ACC112 (cell line): Measurements from ENCODE around the gene LPP.

ENCODE experiments used
- H2AFZ ChIP-seq: fragments of 200-600 bp; sonication (generic); one replicate; pipeline ENCODE4 v1.6.0; 2017; ENCODE audit warnings: antibody characterized with exemption, low read length; ENCODE audit not compliant: unreplicated experiment
- H3K27ac ChIP-seq: fragments of 200-600 bp; sonication (generic); 2 replicates; pipeline ENCODE4 v1.5.1; 2014; ENCODE audit warnings: low read depth, mild to moderate bottlenecking, antibody characterized with exemption, low read length, moderate library complexity
- H3K27me3 ChIP-seq: fragments of 200-600 bp; sonication (generic); 2 replicates; pipeline ENCODE4 v1.6.1; 2014; ENCODE audit warnings: mild to moderate bottlenecking, antibody characterized with exemption, low read length, moderate library complexity, mixed read lengths; ENCODE audit not compliant: insufficient read depth
- H3K36me3 ChIP-seq: fragments of 200-600 bp; sonication (generic); 2 replicates; pipeline ENCODE4 v1.6.1; 2016; ENCODE audit warnings: mild to moderate bottlenecking, antibody characterized with exemption, low read length, moderate library complexity, mixed read lengths; ENCODE audit not compliant: insufficient read depth
- H3K4me1 ChIP-seq: fragments of 200-600 bp; sonication (generic); one replicate; pipeline ENCODE4 v1.6.1; 2016; ENCODE audit warnings: low read length, mixed read lengths; ENCODE audit not compliant: insufficient read depth, unreplicated experiment, control insufficient read depth
- H3K4me3 ChIP-seq: fragments of 200-600 bp; sonication (generic); 2 replicates; pipeline ENCODE4 v1.5.1; 2014; ENCODE audit warnings: mild to moderate bottlenecking, low read depth, low read length
- H3K79me2 ChIP-seq: fragments of 200-600 bp; sonication (generic); one replicate; pipeline ENCODE4 v1.6.0; 2016; ENCODE audit warnings: low read length; ENCODE audit not compliant: control insufficient read depth, unreplicated experiment, insufficient read depth

The LPP gene

GRCh38 chr3:188841906-188842305, 687.9 kb downstream of the LPP start:
- no peak overlapping the region for H2AFZ ChIP-seq
- H3K27me3 ChIP-seq: no peaks in the 10 kb centered on the region
- no peak overlapping the region for H3K4me3 ChIP-seq
- H3K79me2 ChIP-seq: no peaks in the 10 kb centered on the region
- H3K27ac ChIP-seq: no peak overlapping the region
- H3K36me3 ChIP-seq: no peaks in the 10 kb centered on the region; the same call in 1 of the 2 replicates
- H3K4me1 ChIP-seq: peaks cover 20% of the 10 kb centered on the region

GRCh38 chr3:188842639-188843038, 688.7 kb downstream of the LPP start:
- no peak overlapping the region for H2AFZ ChIP-seq
- no peaks in the 10 kb centered on the region for H3K79me2 ChIP-seq
- H3K4me1 ChIP-seq: peaks cover 20% of the 10 kb centered on the region
- H3K27me3 ChIP-seq: no peaks in the 10 kb centered on the region
- H3K4me3 ChIP-seq: no peak overlapping the region
- no peaks in the 10 kb centered on the region for H3K36me3 ChIP-seq
- H3K27ac ChIP-seq: peak overlapping the region; percentile 15; the same call in 1 of the 2 replicates

- H3K4me1 ChIP-seq: peaks cover 20% of the 10 kb centered on the region
- H3K36me3 ChIP-seq: no peaks in the 10 kb centered on the region
- H2AFZ ChIP-seq: no peak overlapping the region
- H3K79me2 ChIP-seq: no peaks in the 10 kb centered on the region
- no peak overlapping the region for H3K27ac ChIP-seq
- no peak overlapping the region for H3K4me3 ChIP-seq
- no peaks in the 10 kb centered on the region for H3K27me3 ChIP-seq
Measured at GRCh38 chr3:188844096-188844495, 690.1 kb downstream of the LPP start.

GRCh38 chr3:188845514-188845913, 691.6 kb downstream of the LPP start:
- peaks cover 20% of the 10 kb centered on the region for H3K4me1 ChIP-seq
- no peak overlapping the region for H3K27ac ChIP-seq
- no peaks in the 10 kb centered on the region for H3K79me2 ChIP-seq
- no peaks in the 10 kb centered on the region for H3K36me3 ChIP-seq
- H3K4me3 ChIP-seq: no peak overlapping the region
- H2AFZ ChIP-seq: no peak overlapping the region
- H3K27me3 ChIP-seq: no peaks in the 10 kb centered on the region

- Histone ChIP-seq H3K27ac (no peak overlapping the region), H2AFZ (no peak overlapping the region), H3K27me3 (no peaks in the 10 kb centered on the region), H3K36me3 (no peaks in the 10 kb centered on the region), H3K4me1 (peaks cover 11% of the 10 kb centered on the region), H3K79me2 (no peaks in the 10 kb centered on the region), H3K4me3 (no peak overlapping the region)
Measured at GRCh38 chr3:188848947-188849346, 695.0 kb downstream of the LPP start.

- Histone ChIP-seq H3K4me1 (peaks cover 23% of the 10 kb centered on the region), H2AFZ (peak overlapping the region; percentile 1), H3K36me3 (no peaks in the 10 kb centered on the region), H3K27me3 (no peaks in the 10 kb centered on the region), H3K27ac (peak overlapping the region; percentile 85), H3K4me3 (peak overlapping the region; percentile 19; the same call in 1 of the 2 replicates), H3K79me2 (no peaks in the 10 kb centered on the region)
Measured at GRCh38 chr3:188853856-188854771, 700.2 kb downstream of the LPP start.

GRCh38 chr3:188854772-188855149, 700.8 kb downstream of the LPP start:
- H3K79me2 ChIP-seq: no peaks in the 10 kb centered on the region
- H3K4me3 ChIP-seq: 0 out of 2 replicates have a peak overlapping the region, but pooled peaks have one; percentile 5
- no peak overlapping the region for H2AFZ ChIP-seq
- peaks cover 24% of the 10 kb centered on the region for H3K4me1 ChIP-seq
- no peaks in the 10 kb centered on the region for H3K27me3 ChIP-seq
- no peaks in the 10 kb centered on the region for H3K36me3 ChIP-seq
- peak overlapping the region; percentile 85 for H3K27ac ChIP-seq

- Histone ChIP-seq H3K27ac (peak overlapping the region; percentile 85; the same call in 1 of the 2 replicates), H3K4me3 (no peak overlapping the region), H2AFZ (no peak overlapping the region), H3K79me2 (no peaks in the 10 kb centered on the region), H3K27me3 (no peaks in the 10 kb centered on the region), H3K36me3 (no peaks in the 10 kb centered on the region), H3K4me1 (peaks cover 31% of the 10 kb centered on the region)
Measured at GRCh38 chr3:188855675-188856074, 701.7 kb downstream of the LPP start.

GRCh38 chr3:188860147-188860546, 706.2 kb downstream of the LPP start:
- no peak overlapping the region for H2AFZ ChIP-seq
- no peaks in the 10 kb centered on the region for H3K27me3 ChIP-seq
- H3K79me2 ChIP-seq: no peaks in the 10 kb centered on the region
- 0 out of 2 replicates have a peak overlapping the region, but pooled peaks have one; percentile 17 for H3K27ac ChIP-seq
- no peak overlapping the region for H3K4me3 ChIP-seq
- H3K36me3 ChIP-seq: no peaks in the 10 kb centered on the region
- peaks cover 21% of the 10 kb centered on the region for H3K4me1 ChIP-seq

- Histone ChIP-seq H3K27ac (peak overlapping the region; percentile 69), H2AFZ (no peak overlapping the region), H3K4me3 (peak overlapping the region; percentile 16; the same call in 1 of the 2 replicates), H3K4me1 (peaks cover 18% of the 10 kb centered on the region), H3K36me3 (0 out of 2 replicates have a peak, but pooled peaks cover 4% of the 10 kb centered on the region), H3K27me3 (no peaks in the 10 kb centered on the region), H3K79me2 (no peaks in the 10 kb centered on the region)
Measured at GRCh38 chr3:188861842-188862744, 708.1 kb downstream of the LPP start.
